Measurements from ENCODE around the gene C11orf52.

Gene C11orf52

DNA sequence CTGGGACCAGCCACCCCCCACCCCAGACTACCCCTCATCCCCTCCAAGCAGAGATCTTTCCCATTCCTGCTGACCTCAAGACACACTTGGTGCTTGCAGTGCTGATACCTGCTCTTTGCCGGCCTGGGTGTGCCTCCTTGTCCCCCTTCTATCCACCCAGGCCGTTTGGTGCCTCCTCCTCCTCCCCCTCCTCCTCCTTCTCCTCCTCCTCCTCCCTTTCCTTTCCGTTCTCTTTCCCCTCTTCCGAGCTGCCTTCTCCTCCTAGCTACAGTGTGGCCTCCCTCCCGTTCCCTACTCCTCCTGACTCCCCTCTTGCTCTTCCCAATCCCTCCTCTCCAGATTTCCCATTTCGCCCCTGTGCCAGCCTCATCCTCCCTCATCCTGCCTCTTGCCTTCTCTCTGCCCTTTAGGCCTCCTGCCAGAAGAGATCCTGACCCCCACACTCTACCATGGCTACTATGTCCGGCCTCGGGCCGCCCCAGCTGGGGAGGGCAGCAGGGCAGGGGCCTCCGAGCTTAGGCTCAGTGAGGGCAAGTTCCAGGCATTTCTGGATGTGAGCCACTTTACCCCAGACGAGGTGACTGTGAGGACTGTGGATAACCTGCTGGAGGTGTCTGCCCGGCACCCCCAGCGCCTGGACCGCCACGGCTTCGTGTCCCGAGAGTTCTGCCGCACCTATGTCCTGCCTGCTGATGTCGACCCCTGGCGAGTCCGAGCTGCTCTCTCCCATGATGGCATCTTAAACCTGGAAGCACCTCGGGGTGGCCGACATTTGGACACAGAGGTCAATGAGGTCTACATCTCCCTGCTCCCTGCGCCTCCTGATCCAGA is 5.5 kb upstream of the C11orf52 start:
- peaks cover 8% of the 10 kb centered on the region for H3K4me1 ChIP-seq (ENCODE audit: control insufficient read depth, insufficient read depth, low read length)
- DNase-seq (ENCODE audit: low read depth, low spot score): no peak
- no peak overlapping the region for H3K27ac ChIP-seq (ENCODE audit: low read length)
- no peaks in the 10 kb centered on the region for H3K36me3 ChIP-seq (ENCODE audit: control insufficient read depth, insufficient read depth, low read length)
- no peaks in the 10 kb centered on the region for H3K9me3 ChIP-seq (ENCODE audit: control insufficient read depth, insufficient read depth, low read length)
- no peaks in the 10 kb centered on the region; the same call in 1 of the 2 replicates for H3K27me3 ChIP-seq (ENCODE audit: control insufficient read depth, insufficient read depth, low read length)
- no peak overlapping the region for H3K4me3 ChIP-seq (ENCODE audit: low read length)
- no CpG with 5 or more reads among the region's 24 CpGs for WGBS (ENCODE audit: insufficient coverage, insufficient read length)

- WGBS (ENCODE audit: insufficient coverage, insufficient read length): no CpG with 5 or more reads among the region's 4 CpGs
- Histone ChIP-seq H3K27me3 (ENCODE audit: control insufficient read depth, insufficient read depth, low read length) (no peaks in the 10 kb centered on the region; the same call in 1 of the 2 replicates), H3K9me3 (ENCODE audit: control insufficient read depth, insufficient read depth, low read length) (no peaks in the 10 kb centered on the region), H3K4me1 (ENCODE audit: control insufficient read depth, insufficient read depth, low read length) (peaks cover 8% of the 10 kb centered on the region), H3K27ac (ENCODE audit: low read length) (no peak overlapping the region), H3K36me3 (ENCODE audit: control insufficient read depth, insufficient read depth, low read length) (no peaks in the 10 kb centered on the region), H3K4me3 (ENCODE audit: low read length) (no peak overlapping the region)
- no peak for DNase-seq (ENCODE audit: low read depth, low spot score)
Measured at GRCh38 chr11:111913997-111914396, 4.7 kb upstream of the C11orf52 start.

DNA sequence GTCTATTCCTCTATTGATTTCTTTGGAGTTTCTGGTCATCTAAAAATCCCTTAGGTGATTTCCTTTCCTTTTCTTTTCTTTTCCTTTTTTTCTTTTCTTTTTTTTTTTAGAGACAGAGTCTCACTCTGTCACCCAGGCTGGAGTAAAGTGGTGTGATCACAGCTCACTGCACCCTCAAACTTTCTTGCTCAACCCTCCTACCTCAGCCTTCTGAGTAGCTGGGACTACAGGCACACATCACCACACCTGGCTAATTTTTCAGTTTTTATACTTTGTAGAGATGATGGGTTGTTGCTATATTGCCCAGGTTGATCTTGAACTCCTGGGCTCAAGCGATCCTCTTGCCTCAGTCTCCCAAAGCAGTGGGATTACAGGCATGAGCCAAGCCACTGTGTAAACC is 1.9 kb upstream of the C11orf52 start:
- no CpG with 5 or more reads among the region's 1 CpG for WGBS (ENCODE audit: insufficient coverage, insufficient read length)
- DNase-seq (ENCODE audit: low read depth, low spot score): no peak
- Histone ChIP-seq H3K9me3 (ENCODE audit: control insufficient read depth, insufficient read depth, low read length) (no peaks in the 10 kb centered on the region), H3K27ac (ENCODE audit: low read length) (no peak overlapping the region), H3K36me3 (ENCODE audit: control insufficient read depth, insufficient read depth, low read length) (no peaks in the 10 kb centered on the region), H3K4me3 (ENCODE audit: low read length) (no peak overlapping the region), H3K4me1 (ENCODE audit: control insufficient read depth, insufficient read depth, low read length) (peaks cover 7% of the 10 kb centered on the region), H3K27me3 (ENCODE audit: control insufficient read depth, insufficient read depth, low read length) (no peaks in the 10 kb centered on the region; the same call in 1 of the 2 replicates)

DNA sequence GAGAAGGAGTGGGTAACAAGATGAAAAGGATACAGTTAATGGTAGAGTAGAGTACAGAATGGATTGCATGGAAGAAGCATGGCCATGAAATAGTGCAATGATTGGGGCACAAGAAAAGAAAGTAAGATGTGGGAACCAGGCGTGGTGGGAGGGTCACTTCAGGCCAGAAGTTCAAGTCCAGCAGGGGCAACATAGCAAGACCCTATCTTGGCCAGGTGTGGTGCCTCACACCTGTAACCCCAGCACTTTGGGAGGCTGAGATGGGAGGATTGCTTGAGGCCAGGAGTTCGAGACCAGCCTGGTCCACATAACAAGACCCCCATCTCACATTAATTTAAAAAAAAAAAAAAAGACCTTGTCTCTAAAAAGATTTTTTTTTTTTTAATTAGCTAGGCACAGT is 1.4 kb upstream of the C11orf52 start:
- WGBS (ENCODE audit: insufficient coverage, insufficient read length): no CpG with 5 or more reads among the region's 2 CpGs
- no peaks in the 10 kb centered on the region for H3K9me3 ChIP-seq (ENCODE audit: control insufficient read depth, insufficient read depth, low read length)
- H3K4me1 ChIP-seq (ENCODE audit: control insufficient read depth, insufficient read depth, low read length): peaks cover 2% of the 10 kb centered on the region
- DNase-seq (ENCODE audit: low read depth, low spot score): no peak
- H3K4me3 ChIP-seq (ENCODE audit: low read length): no peak overlapping the region
- H3K36me3 ChIP-seq (ENCODE audit: control insufficient read depth, insufficient read depth, low read length): no peaks in the 10 kb centered on the region
- no peaks in the 10 kb centered on the region; the same call in 1 of the 2 replicates for H3K27me3 ChIP-seq (ENCODE audit: control insufficient read depth, insufficient read depth, low read length)
- H3K27ac ChIP-seq (ENCODE audit: low read length): no peak overlapping the region

DNA sequence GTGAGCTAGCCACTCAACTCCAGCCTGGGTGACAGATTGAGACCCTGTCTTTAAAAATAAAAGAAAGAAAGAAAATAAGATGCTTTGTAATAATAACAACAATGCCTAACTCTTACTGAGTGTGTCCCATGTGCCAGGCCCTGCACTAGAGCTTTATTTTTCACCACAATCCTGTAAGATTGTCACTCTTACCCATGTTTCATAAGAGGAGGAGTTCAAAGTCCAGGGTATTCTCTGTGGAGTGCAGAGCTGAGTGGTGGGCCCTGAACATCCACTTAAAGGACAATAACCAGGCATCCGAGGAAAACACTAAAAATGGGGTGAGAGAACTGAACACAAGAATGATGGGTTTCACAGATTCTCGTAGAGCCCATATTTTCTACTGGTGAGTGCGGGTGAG is 925 bp upstream of the C11orf52 start:
- DNase-seq (ENCODE audit: low read depth, low spot score): no peak
- no CpG with 5 or more reads among the region's 3 CpGs for WGBS (ENCODE audit: insufficient coverage, insufficient read length)
- Histone ChIP-seq H3K4me1 (ENCODE audit: control insufficient read depth, insufficient read depth, low read length) (no peaks in the 10 kb centered on the region), H3K4me3 (ENCODE audit: low read length) (no peak overlapping the region), H3K36me3 (ENCODE audit: control insufficient read depth, insufficient read depth, low read length) (no peaks in the 10 kb centered on the region), H3K9me3 (ENCODE audit: control insufficient read depth, insufficient read depth, low read length) (no peaks in the 10 kb centered on the region), H3K27ac (ENCODE audit: low read length) (no peak overlapping the region), H3K27me3 (ENCODE audit: control insufficient read depth, insufficient read depth, low read length) (no peaks in the 10 kb centered on the region; the same call in 1 of the 2 replicates)

DNA sequence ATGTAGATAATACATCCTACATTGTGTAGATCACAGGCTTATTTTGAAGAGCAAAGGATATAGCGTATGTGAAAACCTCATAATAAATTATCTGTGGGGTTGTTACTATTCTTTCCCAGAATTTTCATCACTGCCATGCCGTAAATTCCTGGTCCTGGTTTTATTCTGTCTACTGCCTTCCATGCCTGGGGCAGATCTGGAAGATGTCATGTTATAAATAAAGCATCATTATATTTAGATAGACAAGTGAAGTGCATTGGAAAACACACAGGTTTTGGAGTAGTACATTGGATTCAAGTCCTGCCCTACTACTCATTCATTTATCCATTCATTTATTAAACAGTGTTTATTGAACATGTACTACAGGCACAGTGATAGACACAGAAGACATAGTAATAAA is 2.2 kb downstream of the C11orf52 start:
- Histone ChIP-seq H3K36me3 (ENCODE audit: control insufficient read depth, insufficient read depth, low read length) (no peaks in the 10 kb centered on the region), H3K27me3 (ENCODE audit: control insufficient read depth, insufficient read depth, low read length) (no peaks in the 10 kb centered on the region; the same call in 1 of the 2 replicates), H3K9me3 (ENCODE audit: control insufficient read depth, insufficient read depth, low read length) (no peaks in the 10 kb centered on the region), H3K4me1 (ENCODE audit: control insufficient read depth, insufficient read depth, low read length) (peaks cover 2% of the 10 kb centered on the region; the same call in 1 of the 2 replicates), H3K4me3 (ENCODE audit: low read length) (no peak overlapping the region), H3K27ac (ENCODE audit: low read length) (no peak overlapping the region)
- DNase-seq (ENCODE audit: low read depth, low spot score): no peak
- WGBS (ENCODE audit: insufficient coverage, insufficient read length): no CpG with 5 or more reads among the region's 2 CpGs

DNA sequence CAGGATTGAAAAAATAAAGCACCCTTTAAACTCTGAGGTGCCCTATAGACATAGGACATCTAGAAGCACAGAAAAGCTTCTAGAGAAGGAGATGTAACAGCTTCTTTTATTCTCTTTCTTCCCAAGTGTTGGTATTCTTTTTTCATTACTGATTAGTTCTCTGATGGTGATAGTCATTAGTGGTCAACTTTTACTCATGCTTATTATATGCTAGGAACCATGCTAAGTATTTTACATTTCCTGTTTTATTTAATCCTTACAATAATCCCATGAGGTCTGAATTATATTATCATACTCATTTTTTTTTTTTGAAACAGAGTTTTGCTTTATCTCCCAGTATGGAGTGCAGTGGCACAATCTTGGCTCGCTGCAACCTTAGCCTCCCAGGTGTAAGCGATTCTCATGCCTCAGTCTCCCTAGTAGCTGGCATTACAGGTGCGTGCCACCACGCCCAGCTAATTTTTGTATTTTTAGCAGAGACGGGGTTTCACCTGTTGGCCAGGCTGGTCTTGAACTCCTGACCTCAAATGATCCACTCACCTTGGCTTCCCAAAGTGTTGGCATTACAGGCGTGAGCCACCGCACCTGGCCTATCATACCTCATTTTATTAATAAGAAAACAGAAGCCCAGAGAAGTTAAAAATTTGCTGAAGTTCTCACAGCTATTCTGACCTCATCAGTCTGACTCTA is 3.0 kb downstream of the C11orf52 start:
- no peak for DNase-seq (ENCODE audit: low read depth, low spot score)
- Histone ChIP-seq H3K9me3 (ENCODE audit: control insufficient read depth, insufficient read depth, low read length) (no peaks in the 10 kb centered on the region), H3K27me3 (ENCODE audit: control insufficient read depth, insufficient read depth, low read length) (no peaks in the 10 kb centered on the region; the same call in 1 of the 2 replicates), H3K36me3 (ENCODE audit: control insufficient read depth, insufficient read depth, low read length) (no peaks in the 10 kb centered on the region), H3K4me3 (ENCODE audit: low read length) (no peak overlapping the region), H3K27ac (ENCODE audit: low read length) (no peak overlapping the region), H3K4me1 (ENCODE audit: control insufficient read depth, insufficient read depth, low read length) (peaks cover 8% of the 10 kb centered on the region; the same call in 1 of the 2 replicates)
- no CpG with 5 or more reads among the region's 7 CpGs for WGBS (ENCODE audit: insufficient coverage, insufficient read length)

- DNase-seq (ENCODE audit: low read depth, low spot score): no peak
- Histone ChIP-seq H3K4me1 (ENCODE audit: control insufficient read depth, insufficient read depth, low read length) (peaks cover 8% of the 10 kb centered on the region; the same call in 1 of the 2 replicates), H3K9me3 (ENCODE audit: control insufficient read depth, insufficient read depth, low read length) (no peaks in the 10 kb centered on the region), H3K4me3 (ENCODE audit: low read length) (no peak overlapping the region), H3K36me3 (ENCODE audit: control insufficient read depth, insufficient read depth, low read length) (no peaks in the 10 kb centered on the region), H3K27me3 (ENCODE audit: control insufficient read depth, insufficient read depth, low read length) (no peaks in the 10 kb centered on the region; the same call in 1 of the 2 replicates), H3K27ac (ENCODE audit: low read length) (no peak overlapping the region)
- no CpG with 5 or more reads among the region's 2 CpGs for WGBS (ENCODE audit: insufficient coverage, insufficient read length)
Measured at GRCh38 chr11:111922803-111923202, 4.1 kb downstream of the C11orf52 start.

DNA sequence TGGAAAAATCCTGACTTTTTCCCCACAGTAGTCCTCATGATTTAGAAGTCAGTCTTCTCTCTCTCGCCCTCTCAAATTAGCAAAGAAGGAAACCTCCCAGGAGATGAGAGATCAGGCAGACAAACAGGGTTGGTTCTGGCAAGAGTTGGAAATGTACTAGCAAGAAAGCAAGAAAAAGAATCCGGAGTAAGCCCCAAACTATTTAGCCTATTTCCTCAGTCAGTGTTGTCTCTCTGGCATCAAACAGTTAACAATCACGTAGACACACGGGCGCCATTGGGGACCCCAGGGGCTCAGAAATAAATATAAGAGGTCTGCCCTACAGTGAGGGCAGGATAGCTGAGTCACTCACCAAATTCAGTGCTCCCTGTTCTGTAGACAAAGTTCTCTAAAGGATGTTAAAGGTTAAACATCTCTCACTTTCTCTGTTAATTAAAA is 4.7 kb downstream of the C11orf52 start:
- H3K27ac ChIP-seq (ENCODE audit: low read length): no peak overlapping the region
- H3K4me1 ChIP-seq (ENCODE audit: control insufficient read depth, insufficient read depth, low read length): peaks cover 8% of the 10 kb centered on the region; the same call in 1 of the 2 replicates
- H3K4me3 ChIP-seq (ENCODE audit: low read length): no peak overlapping the region
- no peaks in the 10 kb centered on the region for H3K36me3 ChIP-seq (ENCODE audit: control insufficient read depth, insufficient read depth, low read length)
- no peaks in the 10 kb centered on the region for H3K9me3 ChIP-seq (ENCODE audit: control insufficient read depth, insufficient read depth, low read length)
- DNase-seq (ENCODE audit: low read depth, low spot score): no peak
- WGBS (ENCODE audit: insufficient coverage, insufficient read length): no CpG with 5 or more reads among the region's 5 CpGs
- no peaks in the 10 kb centered on the region for H3K27me3 ChIP-seq (ENCODE audit: control insufficient read depth, insufficient read depth, low read length)

DNA sequence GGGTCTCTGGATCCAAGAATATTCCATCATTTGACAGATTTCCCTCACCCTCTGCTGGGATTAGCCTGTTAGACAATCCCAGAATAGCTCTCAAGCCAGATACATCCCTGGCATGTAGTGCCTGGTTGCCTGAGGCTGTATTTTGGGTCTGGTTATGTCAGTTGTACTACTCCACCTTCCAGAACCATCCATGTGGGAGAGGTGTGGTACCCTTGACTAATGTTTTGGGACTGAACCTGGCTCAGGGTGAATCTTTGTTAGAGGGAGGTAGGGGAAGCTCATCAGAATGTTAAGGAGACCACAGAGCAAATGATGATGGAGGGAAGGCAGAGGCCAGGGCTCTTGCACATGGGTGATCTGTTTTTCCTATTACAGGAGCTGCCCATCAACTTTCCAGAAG is 5.2 kb downstream of the C11orf52 start:
- H3K4me3 ChIP-seq (ENCODE audit: low read length): no peak overlapping the region
- H3K27me3 ChIP-seq (ENCODE audit: control insufficient read depth, insufficient read depth, low read length): no peaks in the 10 kb centered on the region
- H3K4me1 ChIP-seq (ENCODE audit: control insufficient read depth, insufficient read depth, low read length): peaks cover 8% of the 10 kb centered on the region; the same call in 1 of the 2 replicates
- no peak overlapping the region for H3K27ac ChIP-seq (ENCODE audit: low read length)
- H3K36me3 ChIP-seq (ENCODE audit: control insufficient read depth, insufficient read depth, low read length): no peaks in the 10 kb centered on the region
- no peak for DNase-seq (ENCODE audit: low read depth, low spot score)
- H3K9me3 ChIP-seq (ENCODE audit: control insufficient read depth, insufficient read depth, low read length): no peaks in the 10 kb centered on the region
